WERI-Rb-1 (cell line): ENCODE data around the gene ABHD6.
"Not testable (repeated sequence)": the region's sequence is repeated elsewhere in the genome, so short reads cannot be mapped to it uniquely, and the experiment has no call there.

Experiments
- DNase-seq: peaks from one replicate; pipeline ENCODE4 v3.0.0-alpha.2; 2020
- H3K27ac ChIP-seq: fragments of 250-450 bp; sonication (Bioruptor Pico); 2 replicates; pipeline ENCODE4 v1.5.1; 2020; ENCODE audit warnings: mild to moderate bottlenecking, moderate library complexity
- H3K27me3 ChIP-seq: fragments of 250-450 bp; sonication (Bioruptor Pico); 2 replicates; pipeline ENCODE4 v1.5.1; 2021; ENCODE audit warnings: mild to moderate bottlenecking, low read depth, moderate library complexity; ENCODE audit not compliant: insufficient read depth, severe bottlenecking
- H3K36me3 ChIP-seq: fragments of 250-450 bp; sonication (Bioruptor Pico); 2 replicates; pipeline ENCODE4 v1.5.1; 2020; ENCODE audit warnings: mild to moderate bottlenecking, moderate library complexity
- H3K4me3 ChIP-seq: 2 replicates; pipeline ENCODE4 v1.5.1; 2011; ENCODE audit warnings: low read depth, mild to moderate bottlenecking, control low read depth, low read length
- H3K9me3 ChIP-seq: fragments of 250-450 bp; sonication (Bioruptor Pico); 2 replicates; pipeline ENCODE4 v1.5.1; 2021; ENCODE audit warnings: mild to moderate bottlenecking, moderate library complexity; ENCODE audit not compliant: severe bottlenecking
- CTCF ChIP-seq: IDR thresholded peaks from 2 replicates; pipeline ENCODE4 v1.5.1; 2011; ENCODE audit warnings: low read depth, mild to moderate bottlenecking, control low read depth, inconsistent platforms, low read length

ABHD6 gene

GRCh38 chr3:58218904-58219303, 18.7 kb upstream of the ABHD6 start:
- no peak overlapping the region for H3K4me3 ChIP-seq
- no peak for TF ChIP-seq CTCF
- no peaks in the 10 kb centered on the region for H3K27me3 ChIP-seq
- H3K9me3 ChIP-seq = no peaks in the 10 kb centered on the region
- no peak overlapping the region for H3K27ac ChIP-seq
- DNase-seq = no peak
- no peaks in the 10 kb centered on the region for H3K36me3 ChIP-seq

GRCh38 chr3:58222161-58222724, 15.3 kb upstream of the ABHD6 start:
- H3K9me3 ChIP-seq = no peaks in the 10 kb centered on the region
- DNase-seq = no peak
- H3K4me3 ChIP-seq = no peak overlapping the region
- no peak for TF ChIP-seq CTCF
- no peaks in the 10 kb centered on the region for H3K36me3 ChIP-seq
- H3K27ac ChIP-seq = no peak overlapping the region
- H3K27me3 ChIP-seq = no peaks in the 10 kb centered on the region

- no peak for TF ChIP-seq CTCF
- Histone ChIP-seq H3K36me3 (no peaks in the 10 kb centered on the region), H3K4me3 (no peak overlapping the region), H3K27ac (no peak overlapping the region), H3K9me3 (no peaks in the 10 kb centered on the region), H3K27me3 (no peaks in the 10 kb centered on the region)
- DNase-seq = no peak
Measured at GRCh38 chr3:58223855-58224254, 13.7 kb upstream of the ABHD6 start.

GRCh38 chr3:58227933-58228332, 9.7 kb upstream of the ABHD6 start:
- H3K4me3 ChIP-seq, H3K36me3 ChIP-seq, H3K27me3 ChIP-seq, DNase-seq, H3K27ac ChIP-seq, H3K9me3 ChIP-seq: not testable (repeated sequence)

GRCh38 chr3:58230876-58231552, 6.6 kb upstream of the ABHD6 start:
- no peaks in the 10 kb centered on the region for H3K9me3 ChIP-seq
- TF ChIP-seq CTCF = no peak
- no peaks in the 10 kb centered on the region for H3K36me3 ChIP-seq
- no peaks in the 10 kb centered on the region for H3K27me3 ChIP-seq
- no peak for DNase-seq
- H3K27ac ChIP-seq = no peak overlapping the region
- no peak overlapping the region for H3K4me3 ChIP-seq

GRCh38 chr3:58231666-58232065, 5.9 kb upstream of the ABHD6 start:
- no peak for TF ChIP-seq CTCF
- Histone ChIP-seq H3K9me3 (no peaks in the 10 kb centered on the region), H3K4me3 (no peak overlapping the region), H3K36me3 (no peaks in the 10 kb centered on the region), H3K27me3 (no peaks in the 10 kb centered on the region), H3K27ac (no peak overlapping the region)
- no peak for DNase-seq
